ENCODE results near the gene PDLIM3.
A peak's percentile ranks its signal among the peaks of the same experiment; 100 is the strongest.
"Not testable (repeated sequence)": the region's sequence is repeated elsewhere in the genome, so short reads cannot be mapped to it uniquely, and the experiment has no call there.

Gene PDLIM3

GRCh38 chr4:185552254-185552653, 16.9 kb upstream of the PDLIM3 start:
- DNase-seq = no peak

- no peak for DNase-seq
Observed at GRCh38 chr4:185550933-185551332, 15.6 kb upstream of the PDLIM3 start.

GRCh38 chr4:185549095-185549639, 13.9 kb upstream of the PDLIM3 start:
- peak in 1 of 3 donors; percentile 6 for DNase-seq

GRCh38 chr4:185548587-185548986, 13.3 kb upstream of the PDLIM3 start:
- no peak for DNase-seq

- DNase-seq = no peak
Observed at GRCh38 chr4:185546335-185546734, 11.0 kb upstream of the PDLIM3 start.

GRCh38 chr4:185542626-185543315, 7.5 kb upstream of the PDLIM3 start:
- no peak for DNase-seq

- DNase-seq = no peak
Observed at GRCh38 chr4:185541251-185541727, 6.0 kb upstream of the PDLIM3 start.

- no peak for DNase-seq
Observed at GRCh38 chr4:185540487-185541120, 5.3 kb upstream of the PDLIM3 start.

GRCh38 chr4:185540040-185540439, 4.7 kb upstream of the PDLIM3 start:
- DNase-seq = no peak

- no peak for DNase-seq
Observed at GRCh38 chr4:185538806-185539205, 3.5 kb upstream of the PDLIM3 start.

- DNase-seq = no peak
Observed at GRCh38 chr4:185536411-185536709, 1.1 kb upstream of the PDLIM3 start.

GRCh38 chr4:185535612-185536410, 504 bp upstream of the PDLIM3 start:
- no peak for DNase-seq

- DNase-seq = no peak
Observed at GRCh38 chr4:185534511-185534865, 819 bp downstream of the PDLIM3 start.

- no peak for DNase-seq
Observed at GRCh38 chr4:185532795-185533324, 2.4 kb downstream of the PDLIM3 start.

GRCh38 chr4:185532293-185532692, 3.0 kb downstream of the PDLIM3 start:
- no peak for DNase-seq

GRCh38 chr4:185531654-185532053, 3.7 kb downstream of the PDLIM3 start:
- DNase-seq = not testable (repeated sequence)

GRCh38 chr4:185529413-185529812, 5.9 kb downstream of the PDLIM3 start:
- no peak for DNase-seq

- no peak for DNase-seq
Observed at GRCh38 chr4:185524888-185525863, 10.1 kb downstream of the PDLIM3 start.

- no peak for DNase-seq
Observed at GRCh38 chr4:185523862-185524261, 11.4 kb downstream of the PDLIM3 start.

- no peak for DNase-seq
Observed at GRCh38 chr4:185522451-185522850, 12.9 kb downstream of the PDLIM3 start.

- DNase-seq = no peak
Observed at GRCh38 chr4:185520119-185520518, 15.2 kb downstream of the PDLIM3 start.

- peak in 1 of 3 donors; percentile 7 for DNase-seq
Observed at GRCh38 chr4:185518494-185518893, 16.8 kb downstream of the PDLIM3 start.
